ENCODE measurements around the gene LIN7A.

Gene LIN7A

DNA sequence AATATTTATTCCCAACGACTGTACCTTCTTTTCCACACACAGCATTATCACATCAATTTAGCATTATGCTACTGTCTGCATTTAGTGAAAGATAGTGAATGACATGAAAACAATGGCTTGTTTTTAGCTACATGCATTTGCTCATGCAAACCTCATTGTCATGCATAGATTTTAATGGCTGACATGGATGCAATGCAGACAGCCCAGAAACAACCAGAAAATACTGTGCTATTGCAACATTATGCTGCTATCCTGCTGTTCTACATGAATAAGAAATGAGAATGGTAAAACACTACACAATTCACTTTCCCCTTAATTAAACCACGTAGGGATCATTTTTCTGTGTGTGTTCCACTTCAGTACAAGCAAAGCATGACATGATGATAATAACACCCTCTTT is 90.8 kb downstream of the LIN7A start:
- no peaks in the 10 kb centered on the region for H3K36me3 ChIP-seq (ENCODE audit: control insufficient read depth in 1 of 2, insufficient read depth in 2 of 2, low read length in 2 of 2)
- no peak overlapping the region for H3K23ac ChIP-seq (ENCODE audit: low read length)
- no peak overlapping the region for H4K91ac ChIP-seq (ENCODE audit: low read depth, low read length)
- no peak overlapping the region for H3K4me3 ChIP-seq (ENCODE audit: low read depth, low read length)
- H3K27ac ChIP-seq (ENCODE audit: low read depth, low read length) = no peak overlapping the region
- no peak overlapping the region for H2BK120ac ChIP-seq (ENCODE audit: insufficient read depth, low read length, poor library complexity)
- H3K4me1 ChIP-seq (ENCODE audit: control insufficient read depth in 1 of 2, insufficient read depth in 2 of 2, low read length in 2 of 2) = peaks cover 0 to 2% of the 10 kb centered on the region in 2 experiments
- no peak overlapping the region for H2BK12ac ChIP-seq (ENCODE audit: low read length)
- H3K9me3 ChIP-seq (ENCODE audit: insufficient read depth, low read depth, low read length) = no peaks in the 10 kb centered on the region
- H3K79me1 ChIP-seq (ENCODE audit: low read length) = no peaks in the 10 kb centered on the region
- H3K14ac ChIP-seq (ENCODE audit: low read length) = no peak overlapping the region
- H2BK5ac ChIP-seq (ENCODE audit: low read depth, low read length, poor library complexity) = no peak overlapping the region
- H3K4ac ChIP-seq (ENCODE audit: low read depth, low read length) = no peak overlapping the region
- no peak for DNase-seq
- no peak overlapping the region for H4K12ac ChIP-seq (ENCODE audit: low read depth, low read length)
- H2AFZ ChIP-seq (ENCODE audit: insufficient read depth, low read length, poor library complexity) = no peak overlapping the region
- no peaks in the 10 kb centered on the region for H3K27me3 ChIP-seq (ENCODE audit: insufficient read depth, low read length)
- no peak overlapping the region for H3K4me2 ChIP-seq (ENCODE audit: low read length)
- H3K18ac ChIP-seq (ENCODE audit: low read length) = no peak overlapping the region
- H4K8ac ChIP-seq (ENCODE audit: low read depth, low read length) = no peak overlapping the region
- H3K9ac ChIP-seq (ENCODE audit: low read length) = no peak overlapping the region
- no peaks in the 10 kb centered on the region for H3K79me2 ChIP-seq (ENCODE audit: control insufficient read depth, insufficient read depth, low read length, poor library complexity)
- no peak overlapping the region for H2AK5ac ChIP-seq (ENCODE audit: low read length)
- no CpG with 5 or more reads among the region's 2 CpGs for WGBS (ENCODE audit: extremely low coverage, insufficient coverage, insufficient read length)

DNA sequence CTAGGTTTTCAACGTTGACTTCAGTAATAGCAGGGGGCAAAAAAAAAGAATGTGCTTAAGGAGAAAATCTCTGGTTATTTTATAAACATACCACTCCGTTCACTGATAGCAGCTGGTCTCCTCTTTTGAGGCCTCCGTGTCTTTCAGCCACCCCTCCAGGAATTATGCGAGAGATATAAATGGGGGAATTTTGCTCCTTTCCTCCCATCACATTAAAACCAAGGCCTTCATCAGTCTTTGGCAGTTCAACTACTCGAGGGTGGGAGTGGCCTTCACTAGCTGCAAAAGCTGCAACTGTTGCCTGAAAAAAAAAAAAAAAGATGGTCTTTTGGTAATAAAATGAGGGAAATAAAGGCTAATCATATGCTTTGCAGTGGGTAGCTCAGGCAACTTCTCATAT is 92.1 kb downstream of the LIN7A start:
- Histone ChIP-seq H3K18ac (ENCODE audit: low read length) (no peak overlapping the region), H2AK5ac (ENCODE audit: low read length) (no peak overlapping the region), H3K4me2 (ENCODE audit: low read length) (no peak overlapping the region)

DNA sequence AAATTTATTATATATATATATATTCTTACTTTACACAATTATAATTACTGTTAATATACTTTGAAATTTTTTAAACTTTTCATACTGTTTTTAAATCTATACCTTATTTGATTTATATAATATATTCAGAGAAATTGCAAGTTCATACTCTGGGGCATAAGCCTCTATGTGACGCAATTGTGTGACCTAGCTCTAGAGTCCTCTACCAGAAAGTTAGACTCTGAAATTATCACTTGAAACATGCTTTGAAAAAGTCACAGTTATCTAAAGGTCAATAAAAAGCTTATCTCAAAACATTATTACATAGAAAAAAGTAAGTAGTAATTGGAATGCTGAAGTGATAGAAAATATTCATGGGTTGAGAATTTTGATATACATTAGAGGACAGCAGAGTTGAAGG is 93.8 kb downstream of the LIN7A start:
- Histone ChIP-seq H3K14ac (ENCODE audit: low read length) (no peak overlapping the region), H3K36me3 (ENCODE audit: control insufficient read depth in 1 of 2, insufficient read depth in 2 of 2, low read length in 2 of 2) (no peaks in the 10 kb centered on the region), H3K79me2 (ENCODE audit: control insufficient read depth, insufficient read depth, low read length, poor library complexity) (no peaks in the 10 kb centered on the region), H2AFZ (ENCODE audit: insufficient read depth, low read length, poor library complexity) (no peak overlapping the region), H4K91ac (ENCODE audit: low read depth, low read length) (no peak overlapping the region), H3K9me3 (ENCODE audit: insufficient read depth, low read depth, low read length) (no peaks in the 10 kb centered on the region), H2AK5ac (ENCODE audit: low read length) (no peak overlapping the region), H3K27ac (ENCODE audit: low read depth, low read length) (no peak overlapping the region), H3K27me3 (ENCODE audit: insufficient read depth, low read length) (no peaks in the 10 kb centered on the region), H2BK120ac (ENCODE audit: insufficient read depth, low read length, poor library complexity) (no peak overlapping the region), H3K4me1 (ENCODE audit: control insufficient read depth in 1 of 2, insufficient read depth in 2 of 2, low read length in 2 of 2) (no peaks in the 10 kb centered on the region), H3K9ac (ENCODE audit: low read length) (no peak overlapping the region), H3K79me1 (ENCODE audit: low read length) (no peaks in the 10 kb centered on the region), H3K23ac (ENCODE audit: low read length) (no peak overlapping the region), H3K4ac (ENCODE audit: low read depth, low read length) (no peak overlapping the region), H3K18ac (ENCODE audit: low read length) (no peak overlapping the region), H3K4me3 (ENCODE audit: low read depth, low read length) (no peak overlapping the region), H2BK5ac (ENCODE audit: low read depth, low read length, poor library complexity) (no peak overlapping the region), H4K12ac (ENCODE audit: low read depth, low read length) (no peak overlapping the region), H4K8ac (ENCODE audit: low read depth, low read length) (no peak overlapping the region), H3K4me2 (ENCODE audit: low read length) (no peak overlapping the region), H2BK12ac (ENCODE audit: low read length) (no peak overlapping the region)
- DNase-seq = no peak
- no CpG with 5 or more reads among the region's 1 CpG for WGBS (ENCODE audit: extremely low coverage, insufficient coverage, insufficient read length)

More for the DNA sequence above, 92.1 kb downstream of the LIN7A start:
- Histone ChIP-seq H2AFZ (ENCODE audit: insufficient read depth, low read length, poor library complexity) (no peak overlapping the region), H4K91ac (ENCODE audit: low read depth, low read length) (no peak overlapping the region), H3K23ac (ENCODE audit: low read length) (no peak overlapping the region), H3K27ac (ENCODE audit: low read depth, low read length) (no peak overlapping the region), H3K4me3 (ENCODE audit: low read depth, low read length) (no peak overlapping the region), H3K4ac (ENCODE audit: low read depth, low read length) (no peak overlapping the region), H3K14ac (ENCODE audit: low read length) (no peak overlapping the region), H3K9me3 (ENCODE audit: insufficient read depth, low read depth, low read length) (no peaks in the 10 kb centered on the region), H2BK12ac (ENCODE audit: low read length) (no peak overlapping the region), H2BK120ac (ENCODE audit: insufficient read depth, low read length, poor library complexity) (no peak overlapping the region), H3K9ac (ENCODE audit: low read length) (no peak overlapping the region), H3K79me1 (ENCODE audit: low read length) (no peaks in the 10 kb centered on the region), H3K36me3 (ENCODE audit: control insufficient read depth in 1 of 2, insufficient read depth in 2 of 2, low read length in 2 of 2) (no peaks in the 10 kb centered on the region), H4K12ac (ENCODE audit: low read depth, low read length) (no peak overlapping the region), H3K4me1 (ENCODE audit: control insufficient read depth in 1 of 2, insufficient read depth in 2 of 2, low read length in 2 of 2) (peaks cover 0 to 2% of the 10 kb centered on the region in 2 experiments), H4K8ac (ENCODE audit: low read depth, low read length) (no peak overlapping the region), H3K27me3 (ENCODE audit: insufficient read depth, low read length) (no peaks in the 10 kb centered on the region), H2BK5ac (ENCODE audit: low read depth, low read length, poor library complexity) (no peak overlapping the region), H3K79me2 (ENCODE audit: control insufficient read depth, insufficient read depth, low read length, poor library complexity) (no peaks in the 10 kb centered on the region)
- DNase-seq = no peak
- no CpG with 5 or more reads among the region's 5 CpGs for WGBS (ENCODE audit: extremely low coverage, insufficient coverage, insufficient read length)

DNA sequence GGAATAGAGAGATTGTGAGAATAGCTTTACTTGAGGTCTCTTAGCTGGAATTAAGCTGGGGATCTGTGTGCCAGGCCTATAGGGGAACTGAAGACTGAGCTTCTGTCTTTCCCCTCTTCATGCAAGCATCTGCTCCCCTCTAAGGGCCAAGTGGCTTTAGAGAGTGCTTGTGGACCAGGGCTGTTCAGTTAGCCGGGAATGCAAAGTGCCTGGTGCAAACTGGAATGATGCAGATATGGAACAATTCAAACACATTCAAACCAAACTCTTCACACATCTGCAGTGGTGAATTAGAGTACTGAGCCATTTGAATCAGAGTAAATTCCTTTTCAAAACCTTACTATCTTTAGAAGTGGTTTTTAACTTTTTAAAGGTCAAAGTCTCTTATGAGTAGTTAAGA is 99.0 kb downstream of the LIN7A start:
- Histone ChIP-seq H3K9me3 (ENCODE audit: insufficient read depth, low read depth, low read length) (no peaks in the 10 kb centered on the region), H4K8ac (ENCODE audit: low read depth, low read length) (no peak overlapping the region), H2AFZ (ENCODE audit: insufficient read depth, low read length, poor library complexity) (no peak overlapping the region), H4K91ac (ENCODE audit: low read depth, low read length) (no peak overlapping the region), H3K27ac (ENCODE audit: low read depth, low read length) (no peak overlapping the region), H3K18ac (ENCODE audit: low read length) (no peak overlapping the region), H3K4me2 (ENCODE audit: low read length) (no peak overlapping the region), H3K4ac (ENCODE audit: low read depth, low read length) (no peak overlapping the region), H2BK5ac (ENCODE audit: low read depth, low read length, poor library complexity) (no peak overlapping the region), H3K9ac (ENCODE audit: low read length) (no peak overlapping the region), H3K14ac (ENCODE audit: low read length) (no peak overlapping the region), H3K79me1 (ENCODE audit: low read length) (no peaks in the 10 kb centered on the region), H3K4me1 (ENCODE audit: control insufficient read depth in 1 of 2, insufficient read depth in 2 of 2, low read length in 2 of 2) (no peaks in the 10 kb centered on the region), H3K79me2 (ENCODE audit: control insufficient read depth, insufficient read depth, low read length, poor library complexity) (no peaks in the 10 kb centered on the region), H2BK12ac (ENCODE audit: low read length) (peak overlapping the region; percentile 6), H3K36me3 (ENCODE audit: control insufficient read depth in 1 of 2, insufficient read depth in 2 of 2, low read length in 2 of 2) (no peaks in the 10 kb centered on the region), H2AK5ac (ENCODE audit: low read length) (no peak overlapping the region), H4K12ac (ENCODE audit: low read depth, low read length) (no peak overlapping the region), H2BK120ac (ENCODE audit: insufficient read depth, low read length, poor library complexity) (no peak overlapping the region), H3K27me3 (ENCODE audit: insufficient read depth, low read length) (no peaks in the 10 kb centered on the region), H3K23ac (ENCODE audit: low read length) (no peak overlapping the region), H3K4me3 (ENCODE audit: low read depth, low read length) (no peak overlapping the region)
- no CpG with 5 or more reads among the region's 1 CpG for WGBS (ENCODE audit: extremely low coverage, insufficient coverage, insufficient read length)
- no peak for DNase-seq
